Panc1 (cell line): ENCODE data around the gene PNPLA2. TPM values are rescaled to one million over a fixed set of nuclear protein-coding genes. Genes with fewer than 3 reads are reported as not detected.

Experiments
- ATAC-seq: fragments of 200-7000 bp; cut with Tn5 transposase; 2 replicates; pipeline ENCODE4 v1.9.1; 2020; ENCODE audit warnings: mild to moderate bottlenecking, moderate library complexity
- BruUV-seq: library from RNA; stranded (reverse); fragments of 400-500 nt; replicated peaks from 2 replicates; lab custom pipeline; 2021; lab: Mats Ljungman, UMichigan
- CTCF ChIA-PET: fragments of 300-600 bp; sonication (Branson Sonifier 250); formaldehyde crosslinking; loops from one replicate; lab custom pipeline; 2022; ENCODE audit warnings: antibody characterized with exemption; lab: Charles Lee
- POLR2A ChIA-PET: fragments of 300-600 bp; sonication (Branson Sonifier 250); formaldehyde crosslinking; loops from one replicate; lab custom pipeline; 2022; ENCODE audit warnings: antibody characterized with exemption; lab: Charles Lee
- DNase-seq: peaks from one replicate; pipeline ENCODE4 v3.0.0-alpha.2; 2010; ENCODE audit warnings: low read depth, low spot score
- H3K27ac ChIP-seq: 2 replicates; pipeline ENCODE4 v1.5.1; 2011; ENCODE audit warnings: mild to moderate bottlenecking, low read length, inconsistent platforms
- H3K27me3 ChIP-seq: fragments of 200-500 bp; sonication (Bioruptor generic); 2 replicates; pipeline ENCODE4 v1.6.0; 2014; ENCODE audit warnings: low read length, inconsistent platforms; ENCODE audit not compliant: control insufficient read depth, insufficient read depth
- H3K36me3 ChIP-seq: fragments of 200-500 bp; sonication (Bioruptor generic); 2 replicates; pipeline ENCODE4 v1.5.1; 2014; ENCODE audit warnings: inconsistent platforms, mild to moderate bottlenecking, low read length, moderate library complexity; ENCODE audit not compliant: control insufficient read depth, insufficient read depth
- H3K4me1 ChIP-seq: 2 replicates; pipeline ENCODE4 v1.5.1; 2011; ENCODE audit warnings: inconsistent platforms, mild to moderate bottlenecking, low read length, moderate library complexity; ENCODE audit not compliant: control insufficient read depth, insufficient read depth
- H3K4me3 ChIP-seq, 2 experiments: 2 replicates each; pipeline ENCODE4 v1.5.1; 2011 to 2012; ENCODE audit warnings: low read depth in 2 of 2, low read length in 2 of 2, mild to moderate bottlenecking in 2 of 2, inconsistent platforms in 1 of 2, moderate library complexity in 1 of 2
- H3K9me3 ChIP-seq: fragments of 200-500 bp; sonication (Bioruptor generic); 2 replicates; pipeline ENCODE4 v1.5.1; 2014; ENCODE audit warnings: low read depth, mild to moderate bottlenecking, inconsistent platforms, low read length, moderate library complexity; ENCODE audit not compliant: control insufficient read depth, insufficient read depth
- POLR2AphosphoS5 ChIP-seq: IDR thresholded peaks from 2 replicates; pipeline ENCODE4 v1.6.1; 2012; ENCODE audit warnings: mild to moderate bottlenecking, low read depth, low read length, moderate library complexity
- SIN3A ChIP-seq: IDR thresholded peaks from 2 replicates; pipeline ENCODE4 v1.6.1; 2012; ENCODE audit warnings: low read depth, mild to moderate bottlenecking, low read length, moderate library complexity, borderline replicate concordance; ENCODE audit not compliant: insufficient read depth
- TCF7L2 ChIP-seq: IDR thresholded peaks from 2 replicates; pipeline ENCODE4 v1.6.1; 2011; ENCODE audit warnings: mild to moderate bottlenecking, low read depth, low read length, inconsistent platforms
- in situ Hi-C: cut with HindIII; loops from 2 replicates; pipeline ENCODE4 v1.10.0; 2016; ENCODE audit warnings: low sequenced_read_pairs, low pct_unique_long_range_greater_than_20kb
- intact Hi-C: fragments of 100-400 bp; cut with micrococcal nuclease; formaldehyde crosslinking; loops from one replicate; pipeline ENCODE4 v1.10.0; 2022; ENCODE audit not compliant: unreplicated experiment
- total RNA-seq: library from RNA; stranded (reverse); gene quantifications from one replicate; pipeline ENCODE4 v1.2.1, GENCODE V29; 2021; ENCODE audit not compliant: unreplicated experiment
- TF ChIP-seq, protein P1 (sequence below), 2 experiments: IDR thresholded peaks; 2 replicates each; pipeline ENCODE4 v1.6.1; 2011 to 2012; ENCODE audit warnings: low read depth in 2 of 2, control low read depth in 1 of 2, low read length in 1 of 2, mild to moderate bottlenecking in 1 of 2, moderate library complexity in 1 of 2; ENCODE audit not compliant: insufficient read depth in 1 of 2
- TF ChIP-seq, protein P2 (sequence below): fragments of 450-650 bp; IDR thresholded peaks from 2 replicates; pipeline ENCODE4 v1.5.1; 2017; ENCODE audit warnings: mild to moderate bottlenecking

The PNPLA2 gene
- total RNA-seq, 1 experiment from 2014 or later = 244 TPM

DNA sequence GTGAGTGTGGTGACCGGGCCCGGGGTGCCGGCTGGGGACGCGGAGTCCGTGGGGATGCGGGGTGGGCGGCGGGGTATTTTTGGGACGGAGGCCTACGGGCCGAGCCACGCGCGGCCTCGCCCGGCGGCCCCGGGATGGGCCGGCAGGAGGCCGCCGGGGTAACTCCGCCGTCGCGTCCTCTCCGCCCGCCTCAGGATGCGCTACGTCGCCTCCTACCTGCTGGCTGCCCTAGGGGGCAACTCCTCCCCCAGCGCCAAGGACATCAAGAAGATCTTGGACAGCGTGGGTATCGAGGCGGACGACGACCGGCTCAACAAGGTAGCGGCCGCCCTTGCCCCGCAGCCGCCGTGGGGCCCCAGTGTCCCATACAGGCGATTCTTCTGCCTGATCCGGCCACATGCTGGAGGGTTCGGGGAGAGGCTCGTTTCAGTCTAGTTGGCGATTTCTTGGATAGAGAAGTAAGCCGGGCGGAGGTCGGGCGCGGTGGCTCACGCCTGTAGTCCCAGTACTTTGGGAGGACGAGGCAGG is 8.6 kb upstream of the PNPLA2 start:
- H3K4me1 ChIP-seq = peaks cover 42% of the 10 kb centered on the region
- CTCF ChIA-PET = interaction anchor here (0.9 kb wide), 1 partner anchor 9 kb away, joined by 3 read pairs; the partner anchor contains the start of gene PNPLA2
- peak overlapping the region; percentile 99 for H3K27ac ChIP-seq
- intact Hi-C loops = no loop called here
- DNase-seq = no peak
- peak overlapping the region; percentile 85 to 96 for H3K4me3 ChIP-seq
- TF ChIP-seq SIN3A (no peak), POLR2AphosphoS5 (no peak), TCF7L2 (no peak)
- TF ChIP-seq, protein P1, sequence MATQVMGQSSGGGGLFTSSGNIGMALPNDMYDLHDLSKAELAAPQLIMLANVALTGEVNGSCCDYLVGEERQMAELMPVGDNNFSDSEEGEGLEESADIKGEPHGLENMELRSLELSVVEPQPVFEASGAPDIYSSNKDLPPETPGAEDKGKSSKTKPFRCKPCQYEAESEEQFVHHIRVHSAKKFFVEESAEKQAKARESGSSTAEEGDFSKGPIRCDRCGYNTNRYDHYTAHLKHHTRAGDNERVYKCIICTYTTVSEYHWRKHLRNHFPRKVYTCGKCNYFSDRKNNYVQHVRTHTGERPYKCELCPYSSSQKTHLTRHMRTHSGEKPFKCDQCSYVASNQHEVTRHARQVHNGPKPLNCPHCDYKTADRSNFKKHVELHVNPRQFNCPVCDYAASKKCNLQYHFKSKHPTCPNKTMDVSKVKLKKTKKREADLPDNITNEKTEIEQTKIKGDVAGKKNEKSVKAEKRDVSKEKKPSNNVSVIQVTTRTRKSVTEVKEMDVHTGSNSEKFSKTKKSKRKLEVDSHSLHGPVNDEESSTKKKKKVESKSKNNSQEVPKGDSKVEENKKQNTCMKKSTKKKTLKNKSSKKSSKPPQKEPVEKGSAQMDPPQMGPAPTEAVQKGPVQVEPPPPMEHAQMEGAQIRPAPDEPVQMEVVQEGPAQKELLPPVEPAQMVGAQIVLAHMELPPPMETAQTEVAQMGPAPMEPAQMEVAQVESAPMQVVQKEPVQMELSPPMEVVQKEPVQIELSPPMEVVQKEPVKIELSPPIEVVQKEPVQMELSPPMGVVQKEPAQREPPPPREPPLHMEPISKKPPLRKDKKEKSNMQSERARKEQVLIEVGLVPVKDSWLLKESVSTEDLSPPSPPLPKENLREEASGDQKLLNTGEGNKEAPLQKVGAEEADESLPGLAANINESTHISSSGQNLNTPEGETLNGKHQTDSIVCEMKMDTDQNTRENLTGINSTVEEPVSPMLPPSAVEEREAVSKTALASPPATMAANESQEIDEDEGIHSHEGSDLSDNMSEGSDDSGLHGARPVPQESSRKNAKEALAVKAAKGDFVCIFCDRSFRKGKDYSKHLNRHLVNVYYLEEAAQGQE (IDR thresholded peaks at IDR 0.05; ENCODE audit: insufficient read depth in 1 of 2, low read depth in 2 of 2, low read length in 1 of 2) = no peak
- TF ChIP-seq, protein P2, sequence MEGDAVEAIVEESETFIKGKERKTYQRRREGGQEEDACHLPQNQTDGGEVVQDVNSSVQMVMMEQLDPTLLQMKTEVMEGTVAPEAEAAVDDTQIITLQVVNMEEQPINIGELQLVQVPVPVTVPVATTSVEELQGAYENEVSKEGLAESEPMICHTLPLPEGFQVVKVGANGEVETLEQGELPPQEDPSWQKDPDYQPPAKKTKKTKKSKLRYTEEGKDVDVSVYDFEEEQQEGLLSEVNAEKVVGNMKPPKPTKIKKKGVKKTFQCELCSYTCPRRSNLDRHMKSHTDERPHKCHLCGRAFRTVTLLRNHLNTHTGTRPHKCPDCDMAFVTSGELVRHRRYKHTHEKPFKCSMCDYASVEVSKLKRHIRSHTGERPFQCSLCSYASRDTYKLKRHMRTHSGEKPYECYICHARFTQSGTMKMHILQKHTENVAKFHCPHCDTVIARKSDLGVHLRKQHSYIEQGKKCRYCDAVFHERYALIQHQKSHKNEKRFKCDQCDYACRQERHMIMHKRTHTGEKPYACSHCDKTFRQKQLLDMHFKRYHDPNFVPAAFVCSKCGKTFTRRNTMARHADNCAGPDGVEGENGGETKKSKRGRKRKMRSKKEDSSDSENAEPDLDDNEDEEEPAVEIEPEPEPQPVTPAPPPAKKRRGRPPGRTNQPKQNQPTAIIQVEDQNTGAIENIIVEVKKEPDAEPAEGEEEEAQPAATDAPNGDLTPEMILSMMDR = no peak
- H3K27me3 ChIP-seq = no peaks in the 10 kb centered on the region
- POLR2A ChIA-PET = interaction anchor here (0.8 to 1.0 kb wide), 3 partner anchors 9 to 31 kb away, joined by 3 to 9 read pairs (median 6); partner anchors contain the start of gene PNPLA2
- H3K36me3 ChIP-seq = peaks cover 24% of the 10 kb centered on the region
- TSS peak; percentile 86 for BruUV-seq
- ATAC-seq = peak; percentile 2
- H3K9me3 ChIP-seq = no peaks in the 10 kb centered on the region
- in situ Hi-C loops = no loop called here

DNA sequence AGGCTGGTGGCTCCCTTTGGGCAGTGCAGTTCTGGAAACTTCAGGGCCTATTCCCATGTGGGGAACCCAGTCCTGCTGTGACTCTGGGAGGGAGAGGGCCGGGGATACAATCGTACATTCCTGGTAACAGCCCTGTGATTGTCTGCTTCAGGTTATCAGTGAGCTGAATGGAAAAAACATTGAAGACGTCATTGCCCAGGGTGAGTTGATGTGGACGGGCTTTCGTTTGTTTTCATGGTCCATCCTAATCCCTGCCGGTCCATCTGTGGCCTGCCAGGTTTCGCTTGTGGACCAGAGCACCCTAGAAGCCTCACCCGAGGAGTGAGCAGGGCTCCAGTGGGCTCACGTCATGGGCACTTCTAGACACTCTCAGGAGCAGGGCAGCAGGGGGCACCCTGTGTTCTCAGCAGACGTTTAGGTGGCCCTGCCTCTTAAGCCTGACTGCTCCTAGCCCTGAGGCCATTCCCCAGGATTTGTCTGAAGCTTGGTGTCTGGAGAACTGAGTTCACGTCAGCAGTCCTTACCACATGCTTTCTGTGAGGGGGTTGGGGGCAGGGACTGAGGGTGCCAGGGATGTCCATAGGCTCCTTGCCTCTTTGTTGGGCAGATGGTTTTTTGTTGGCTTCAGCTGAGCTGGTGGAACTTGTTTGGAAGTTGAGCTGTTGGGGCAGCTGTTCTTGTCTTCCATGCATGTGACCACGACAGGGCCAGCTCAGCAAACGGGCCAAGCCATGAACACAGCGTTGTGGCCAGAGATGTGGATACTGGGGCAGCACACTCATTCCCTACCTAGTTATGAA is 7.1 kb upstream of the PNPLA2 start:
- H3K4me3 ChIP-seq = peak overlapping the region; percentile 85 to 96
- H3K27me3 ChIP-seq = no peaks in the 10 kb centered on the region
- intact Hi-C loops (no loop called here), in situ Hi-C loops (no loop called here)
- ATAC-seq (no peak), DNase-seq (no peak)
- CTCF ChIA-PET = interaction anchor here (0.7 to 0.8 kb wide), 2 partner anchors 35 to 543 kb away, joined by 3 read pairs; no protein-coding TSS in a partner anchor
- peaks cover 24% of the 10 kb centered on the region for H3K36me3 ChIP-seq
- no TSS peak for BruUV-seq
- peaks cover 41% of the 10 kb centered on the region for H3K4me1 ChIP-seq
- POLR2A ChIA-PET = interaction anchor here (0.6 kb wide), 1 partner anchor 959 kb away, joined by 5 read pairs; no protein-coding TSS in a partner anchor
- no peaks in the 10 kb centered on the region for H3K9me3 ChIP-seq
- TF ChIP-seq, protein P2 = no peak
- no peak for TF ChIP-seq SIN3A
- TF ChIP-seq POLR2AphosphoS5 = no peak; the same call in 1 of the 2 replicates
- no peak for TF ChIP-seq TCF7L2
- TF ChIP-seq, protein P1 (IDR thresholded peaks at IDR 0.05; ENCODE audit: insufficient read depth in 1 of 2, low read depth in 2 of 2, low read length in 1 of 2) = no peak
- H3K27ac ChIP-seq = peak overlapping the region; percentile 99
